Posterior cingulate gyrus (tissue), 11 donors: ENCODE results near the gene TLR4.
A peak's percentile ranks its signal among the peaks of the same experiment; 100 is the strongest.

ENCODE experiments used
- DNase-seq, 10 donors: peaks; one replicate each; pipeline versions ENCODE4 v3.0.0 to v3.0.0-alpha.2; 2020 to 2021; ENCODE audit warnings: mixed read lengths in 3 of 10
- intact Hi-C: fragments of 100-400 bp; cut with DNase I; formaldehyde crosslinking; loops from one replicate; pipeline ENCODE4 v1.15.1; 2023

The TLR4 gene

GRCh38 chr9:117704024-117704575, at the start of gene TLR4:
Gene TLR4 (plus strand): TSS chr9:117704403. CDS start chr9:117704473, 70 bp downstream.
- intact Hi-C loops = no loop called here
- peak; percentile 11 to 81 (median 32) for DNase-seq

- no peak for DNase-seq
- intact Hi-C loops = no loop called here
These were observed 48.2 kb upstream of the TLR4 start for GRCh38 chr9:117656002-117656401.

- DNase-seq = no peak
- intact Hi-C loops = no loop called here
These were observed 41.6 kb upstream of the TLR4 start for GRCh38 chr9:117662651-117663050.

GRCh38 chr9:117664419-117664818, 39.8 kb upstream of the TLR4 start:
- intact Hi-C loops = no loop called here
- DNase-seq = no peak

- DNase-seq = no peak
- intact Hi-C loops = no loop called here
These were observed 38.4 kb upstream of the TLR4 start for GRCh38 chr9:117665601-117666385.

- no peak for DNase-seq
- intact Hi-C loops = no loop called here
These were observed 32.7 kb upstream of the TLR4 start for GRCh38 chr9:117671468-117671867.

GRCh38 chr9:117672369-117672768, 31.8 kb upstream of the TLR4 start:
- DNase-seq = no peak
- intact Hi-C loops = no loop called here

GRCh38 chr9:117677572-117677971, 26.6 kb upstream of the TLR4 start:
- no peak for DNase-seq

GRCh38 chr9:117678871-117679270, 25.3 kb upstream of the TLR4 start:
- DNase-seq = no peak
- intact Hi-C loops = no loop called here

More at GRCh38 chr9:117677572-117677971, 26.6 kb upstream of the TLR4 start:
- intact Hi-C loops = no loop called here

- intact Hi-C loops = no loop called here
These were observed 24.8 kb upstream of the TLR4 start for GRCh38 chr9:117679416-117679815.

GRCh38 chr9:117681888-117682287, 22.3 kb upstream of the TLR4 start:
- no peak for DNase-seq
- intact Hi-C loops = no loop called here

More at GRCh38 chr9:117679416-117679815, 24.8 kb upstream of the TLR4 start:
- DNase-seq = no peak

GRCh38 chr9:117682955-117683710, 21.1 kb upstream of the TLR4 start:
- intact Hi-C loops = no loop called here
- no peak for DNase-seq

- intact Hi-C loops = no loop called here
- DNase-seq = no peak
These were observed 16.7 kb upstream of the TLR4 start for GRCh38 chr9:117687532-117687931.

GRCh38 chr9:117691367-117691766, 12.8 kb upstream of the TLR4 start:
- no peak for DNase-seq
- intact Hi-C loops = no loop called here

- intact Hi-C loops = no loop called here
- DNase-seq = no peak
These were observed 8.0 kb upstream of the TLR4 start for GRCh38 chr9:117696154-117696553.

- intact Hi-C loops = no loop called here
- no peak for DNase-seq
These were observed 7.2 kb upstream of the TLR4 start for GRCh38 chr9:117697046-117697445.

- no peak for DNase-seq
- intact Hi-C loops = no loop called here
These were observed 666 bp upstream of the TLR4 start for GRCh38 chr9:117703537-117703936.

GRCh38 chr9:117704597-117704996, 394 bp downstream of the TLR4 start:
- intact Hi-C loops = no loop called here
- no peak for DNase-seq

- intact Hi-C loops = no loop called here
- DNase-seq = no peak
These were observed 1.2 kb downstream of the TLR4 start for GRCh38 chr9:117705386-117705785.

GRCh38 chr9:117706421-117707116, 2.4 kb downstream of the TLR4 start:
- DNase-seq = no peak
- intact Hi-C loops = no loop called here

- intact Hi-C loops = no loop called here
- no peak for DNase-seq
These were observed 3.4 kb downstream of the TLR4 start for GRCh38 chr9:117707561-117707960.
